Transverse colon (tissue), 4 donors: ENCODE data around the gene ERG. TPM values are rescaled to one million over a fixed set of nuclear protein-coding genes. Genes with fewer than 3 reads are reported as not detected.

ENCODE experiments used
- DNase-seq: peaks from one replicate; pipeline ENCODE4 v3.0.0-alpha.2; 2019
- H3K27ac ChIP-seq, 4 donors: fragments of 200-600 bp; sonication (generic); 2 replicates each; pipeline ENCODE4 v1.5.1; 2016 to 2018; ENCODE audit warnings: inconsistent platforms in 4 of 4
- H3K27me3 ChIP-seq: fragments of 200-600 bp; sonication (generic); 2 replicates; pipeline ENCODE4 v1.5.1; 2017; ENCODE audit warnings: inconsistent platforms
- H3K36me3 ChIP-seq, 4 donors: fragments of 200-600 bp; sonication (generic); 2 replicates each; pipeline ENCODE4 v1.5.1; 2017 to 2019; ENCODE audit warnings: inconsistent platforms in 4 of 4
- H3K4me1 ChIP-seq, 4 donors: fragments of 200-600 bp; sonication (generic); 2 replicates each; pipeline ENCODE4 v1.5.1; 2017 to 2020; ENCODE audit warnings: inconsistent platforms in 4 of 4
- H3K4me3 ChIP-seq, 4 donors: fragments of 200-600 bp; sonication (generic); 1 replicate in 1 of 4; 2 replicates in 3 of 4; pipeline versions ENCODE4 v1.5.1 to v1.6.1; 2017 to 2019; ENCODE audit warnings: inconsistent platforms in 4 of 4
- H3K9me3 ChIP-seq, 2 donors: fragments of 200-600 bp; sonication (generic); 2 replicates each; pipeline ENCODE4 v1.5.1; 2017 to 2019; ENCODE audit warnings: inconsistent platforms in 2 of 2
- EP300 ChIP-seq: sonication (generic); formaldehyde crosslinking; IDR thresholded peaks from one replicate; pipeline ENCODE4 v1.6.1; 2017; ENCODE audit warnings: antibody characterized with exemption, low read depth
- POLR2A ChIP-seq: fragments of 450-650 bp; IDR thresholded peaks from one replicate; pipeline ENCODE4 v1.6.1; 2016; ENCODE audit warnings: antibody characterized with exemption, mild to moderate bottlenecking, moderate library complexity
- POLR2AphosphoS5 ChIP-seq, 3 donors: sonication (generic); formaldehyde crosslinking; IDR thresholded peaks; one replicate each; pipeline ENCODE4 v1.6.1; 2016; ENCODE audit warnings: antibody characterized with exemption in 3 of 3
- WGBS, 2 donors: methylation state at CpG; one replicate each; pipeline ENCODE4 v1.1.5; 2018; ENCODE audit warnings: low coverage in 1 of 2; 5-methylcytosine and 5-hydroxymethylcytosine counted together
- in situ Hi-C, 4 donors: fragments of 200-750 bp; cut with MboI; loops; one replicate each; pipeline versions ENCODE4 v1.15.0 to v1.15.1; 2017; ENCODE audit warnings: low sequenced_read_pairs in 3 of 4, low pct_ligation_motif_present in 1 of 4, low pct_unique_long_range_greater_than_20kb in 1 of 4
- intact Hi-C: fragments of 100-400 bp; cut with DNase I; formaldehyde crosslinking; loops from one replicate; pipeline ENCODE4 v1.15.1; 2023; ENCODE audit warnings: low total_unique reads
- total RNA-seq, 4 donors: library from RNA; depleted of rRNA; stranded (reverse); fragments of >200 nt; gene quantifications; one replicate each; pipeline ENCODE4 v1.1.0, GENCODE V29; 2016
- TF ChIP-seq, protein P1 (sequence below), 5 experiments: fragments of 200-600 bp in 3 of 5; fragments of 450-650 bp in 2 of 5; sonication (generic) in 3 of 5; IDR thresholded peaks; 1 replicate in 2 of 5; 2 replicates in 3 of 5; pipeline ENCODE4 v1.5.1; 2016 to 2017; ENCODE audit warnings: antibody characterized with exemption in 5 of 5, inconsistent platforms in 3 of 5, mild to moderate bottlenecking in 2 of 5, moderate library complexity in 1 of 5

Gene ERG
- total RNA-seq, 4 donors from 2014 or later, result 1.5 to 8.6 (median 3.7) TPM

DNA sequence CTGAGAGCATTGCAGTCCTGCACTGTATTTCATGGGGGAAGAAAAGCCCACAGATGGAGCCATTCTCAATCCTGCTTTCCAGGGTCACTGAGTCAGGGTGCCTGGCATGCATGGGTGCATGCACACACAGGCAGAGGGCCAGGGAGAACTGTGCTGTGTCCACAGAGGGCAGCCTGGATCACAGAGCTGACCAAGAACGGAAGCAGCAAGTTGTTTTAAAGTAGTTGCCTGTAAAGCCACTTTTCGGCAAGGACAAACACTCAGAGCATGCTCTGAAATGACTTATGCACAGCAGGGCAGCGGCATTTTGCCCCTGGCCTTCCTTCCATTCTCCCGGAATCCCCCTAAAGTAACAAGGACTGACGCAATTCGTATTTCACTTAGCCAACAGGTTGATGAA, 3.6 kb downstream of the ERG start:
- Histone ChIP-seq H3K9me3 (no peaks in the 10 kb centered on the region), H3K36me3 (no peaks in the 10 kb centered on the region), H3K27me3 (no peaks in the 10 kb centered on the region), H3K27ac (peak overlapping the region in 2 of 4 donors; percentile 5 to 12), H3K4me1 (peaks cover 0 to 9% (median 2%) of the 10 kb centered on the region in 4 donors), H3K4me3 (no peak overlapping the region)
- in situ Hi-C loops, result no loop called here
- TF ChIP-seq EP300 (no peak), POLR2A (no peak), POLR2AphosphoS5 (IDR thresholded peaks at IDR 0.05) (no peak)
- TF ChIP-seq, protein P1, sequence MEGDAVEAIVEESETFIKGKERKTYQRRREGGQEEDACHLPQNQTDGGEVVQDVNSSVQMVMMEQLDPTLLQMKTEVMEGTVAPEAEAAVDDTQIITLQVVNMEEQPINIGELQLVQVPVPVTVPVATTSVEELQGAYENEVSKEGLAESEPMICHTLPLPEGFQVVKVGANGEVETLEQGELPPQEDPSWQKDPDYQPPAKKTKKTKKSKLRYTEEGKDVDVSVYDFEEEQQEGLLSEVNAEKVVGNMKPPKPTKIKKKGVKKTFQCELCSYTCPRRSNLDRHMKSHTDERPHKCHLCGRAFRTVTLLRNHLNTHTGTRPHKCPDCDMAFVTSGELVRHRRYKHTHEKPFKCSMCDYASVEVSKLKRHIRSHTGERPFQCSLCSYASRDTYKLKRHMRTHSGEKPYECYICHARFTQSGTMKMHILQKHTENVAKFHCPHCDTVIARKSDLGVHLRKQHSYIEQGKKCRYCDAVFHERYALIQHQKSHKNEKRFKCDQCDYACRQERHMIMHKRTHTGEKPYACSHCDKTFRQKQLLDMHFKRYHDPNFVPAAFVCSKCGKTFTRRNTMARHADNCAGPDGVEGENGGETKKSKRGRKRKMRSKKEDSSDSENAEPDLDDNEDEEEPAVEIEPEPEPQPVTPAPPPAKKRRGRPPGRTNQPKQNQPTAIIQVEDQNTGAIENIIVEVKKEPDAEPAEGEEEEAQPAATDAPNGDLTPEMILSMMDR (IDR thresholded peaks at IDR 0.05), result no peak
- no peak for DNase-seq
- intact Hi-C loops, result no loop called here
- 65% methylated on average over 6 of the region's 6 CpGs; no CpG with 5 or more reads in 1 of the 2 donors for WGBS, 2 donors

DNA sequence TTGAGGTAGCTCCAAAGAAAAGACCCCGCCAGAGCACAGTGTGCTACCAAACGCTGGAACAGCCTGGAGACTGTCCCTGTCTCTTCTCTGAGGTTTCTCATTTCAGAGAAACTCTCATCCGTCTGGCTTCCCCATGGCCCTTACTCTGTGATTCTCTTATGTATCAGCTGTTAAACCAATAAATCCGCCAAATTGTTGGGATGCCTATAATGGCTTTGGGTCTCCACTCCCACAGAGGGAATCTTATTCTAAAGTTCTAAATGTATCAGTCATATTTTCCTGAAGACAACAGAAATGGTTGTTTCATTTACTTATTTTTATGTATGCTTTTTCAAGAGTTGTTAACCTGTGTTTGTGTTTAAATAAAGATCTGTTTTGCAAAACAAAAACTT, 4.0 kb downstream of the ERG start:
- in situ Hi-C loops (no loop called here), intact Hi-C loops (no loop called here)
- TF ChIP-seq POLR2AphosphoS5 (IDR thresholded peaks at IDR 0.05), result no peak
- TF ChIP-seq, protein P1 (IDR thresholded peaks at IDR 0.05), result no peak
- TF ChIP-seq POLR2A, result no peak
- no peak for TF ChIP-seq EP300
- H3K4me1 ChIP-seq, result peaks cover 0 to 12% (median 4%) of the 10 kb centered on the region in 4 donors
- H3K36me3 ChIP-seq, result no peaks in the 10 kb centered on the region
- no peak overlapping the region for H3K4me3 ChIP-seq
- peak overlapping the region in 2 of 4 donors; percentile 5 to 12 for H3K27ac ChIP-seq
- 71 to 72% methylated on average over 2 to 4 of the region's 4 CpGs for WGBS, 2 donors
- no peaks in the 10 kb centered on the region for H3K27me3 ChIP-seq
- H3K9me3 ChIP-seq, result no peaks in the 10 kb centered on the region
- DNase-seq, result no peak

DNA sequence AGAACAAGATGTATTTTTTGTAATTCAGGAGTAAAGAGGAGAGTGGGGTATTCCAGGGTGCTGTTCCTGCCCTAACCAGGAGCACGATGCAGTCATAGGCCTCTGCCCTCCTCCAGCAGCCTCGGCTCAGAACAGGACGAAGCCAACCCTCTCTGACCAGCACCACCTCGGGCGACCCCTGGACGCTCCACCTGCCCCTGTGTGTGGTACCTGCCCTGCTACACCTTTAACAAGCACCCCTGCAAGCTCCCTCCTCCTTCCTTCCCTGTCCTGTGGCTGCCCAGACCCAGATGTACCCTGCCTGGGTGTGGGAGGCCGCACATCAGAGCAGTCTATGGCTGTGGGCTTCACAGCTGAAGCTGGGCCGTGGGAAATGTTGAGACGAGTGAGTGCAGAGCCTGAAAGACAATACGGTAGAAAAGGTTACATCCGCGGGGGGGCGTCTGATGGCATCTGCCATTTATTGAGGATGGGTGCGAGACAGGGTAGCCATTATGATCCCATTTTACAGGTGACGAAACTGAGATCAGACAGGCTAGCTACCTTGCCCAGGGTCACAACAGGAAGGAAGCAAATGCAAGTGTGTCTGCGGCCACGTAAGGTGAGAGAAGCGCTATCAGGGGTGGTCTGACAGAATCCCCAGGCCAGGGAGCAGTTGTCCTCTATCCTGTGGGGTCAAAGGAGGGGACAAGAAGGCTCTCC, 4.6 kb downstream of the ERG start:
- Histone ChIP-seq H3K27ac (peak overlapping the region in 2 of 4 donors; percentile 10 to 20), H3K9me3 (no peaks in the 10 kb centered on the region), H3K4me1 (peaks cover 0 to 18% (median 9%) of the 10 kb centered on the region in 4 donors), H3K36me3 (no peaks in the 10 kb centered on the region), H3K27me3 (no peaks in the 10 kb centered on the region), H3K4me3 (no peak overlapping the region)
- TF ChIP-seq POLR2A (no peak), EP300 (no peak), POLR2AphosphoS5 (IDR thresholded peaks at IDR 0.05) (no peak)
- TF ChIP-seq, protein P1 (IDR thresholded peaks at IDR 0.05), result no peak
- 80 to 81% methylated on average over 2 to 18 of the region's 18 CpGs for WGBS, 2 donors
- DNase-seq, result no peak
- in situ Hi-C loops, result no loop called here
- intact Hi-C loops, result no loop called here

DNA sequence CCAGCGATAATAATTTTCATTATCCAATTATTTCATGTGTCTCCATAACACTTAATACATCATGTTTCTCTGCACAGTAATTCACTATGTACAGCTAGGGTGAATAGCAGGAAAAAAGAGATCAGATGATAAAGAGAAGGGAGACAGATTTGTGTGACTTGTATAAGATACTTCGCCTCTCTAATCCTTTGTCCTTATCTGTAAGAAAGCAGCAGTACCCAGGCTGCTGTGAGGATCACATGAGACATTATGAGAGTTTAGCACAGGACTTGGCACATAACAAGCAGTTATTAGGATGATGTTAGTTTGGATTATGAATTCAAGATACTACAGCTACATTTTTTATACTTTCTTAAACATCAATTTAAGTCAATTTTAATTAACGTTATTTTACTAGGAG, 6.3 kb downstream of the ERG start:
- no peaks in the 10 kb centered on the region for H3K27me3 ChIP-seq
- in situ Hi-C loops, result no loop called here
- no peak overlapping the region for H3K4me3 ChIP-seq
- WGBS, 2 donors, result 67 to 85% methylated on average over 3 of the region's 3 CpGs
- DNase-seq, result no peak
- intact Hi-C loops, result no loop called here
- H3K9me3 ChIP-seq, result no peaks in the 10 kb centered on the region
- TF ChIP-seq EP300 (no peak), POLR2AphosphoS5 (IDR thresholded peaks at IDR 0.05) (no peak), POLR2A (no peak)
- TF ChIP-seq, protein P1 (IDR thresholded peaks at IDR 0.05), result no peak
- no peak overlapping the region for H3K27ac ChIP-seq
- no peaks in the 10 kb centered on the region for H3K36me3 ChIP-seq
- peaks cover 4 to 27% (median 19%) of the 10 kb centered on the region in 4 donors for H3K4me1 ChIP-seq
